A549 (cell line): ENCODE measurements around the gene GBX2. TPM values are rescaled to one million over a fixed set of nuclear protein-coding genes. Genes with fewer than 3 reads are reported as not detected.

ENCODE experiments used
- ATAC-seq, 2 experiments: fragments of 200-7000 bp in 1 of 2; fragments of >200 bp in 1 of 2; cut with Nextera tagmentation in 1 of 2; cut with Tn5 transposase in 1 of 2; 3 replicates each; pipeline versions ENCODE4 v1.8.0 to v1.9.1; 2018 to 2020; ENCODE audit warnings: mild to moderate bottlenecking in 1 of 2, moderate library complexity in 1 of 2
- CTCF ChIA-PET: fragments of 300-600 bp; sonication (Branson Sonifier 250); formaldehyde crosslinking; extraction: SDS; loops from one replicate; lab custom pipeline; 2021; ENCODE audit warnings: antibody characterized with exemption, inconsistent platforms; lab: Yijun Ruan, JAX
- POLR2A ChIA-PET: fragments of 350-600 bp; formaldehyde crosslinking; extraction: SDS; loops from one replicate; lab custom pipeline; 2021; ENCODE audit warnings: antibody characterized with exemption, inconsistent platforms; lab: Yijun Ruan, JAX
- DNase-seq, 2 experiments: peaks; one replicate each; pipeline versions ENCODE4 v3.0.0 to v3.0.0-alpha.2; 2011 to 2016; ENCODE audit warnings: low read depth in 1 of 2, low spot score in 1 of 2
- FAIRE-seq: peaks from 2 replicates; lab custom pipeline; 2011; peaks lifted over from hg19 to GRCh38; lab: Jason Lieb, UNC
- H3K27ac ChIP-seq, 2 experiments: fragments of >200 bp; sonication (Bioruptor Twin); formaldehyde crosslinking; 3 replicates each; pipeline ENCODE4 v1.5.1; 2016 to 2017
- H3K4me1 ChIP-seq: fragments of >200 bp; sonication (Bioruptor Twin); formaldehyde crosslinking; 3 replicates; pipeline ENCODE4 v1.6.1; 2016
- H3K4me2 ChIP-seq: fragments of >200 bp; sonication (Bioruptor Twin); formaldehyde crosslinking; 3 replicates; pipeline ENCODE4 v1.6.1; 2016
- H3K4me3 ChIP-seq: fragments of >200 bp; sonication (Bioruptor Twin); formaldehyde crosslinking; 3 replicates; pipeline ENCODE4 v1.5.1; 2016
- H3K9me3 ChIP-seq: fragments of >200 bp; sonication (Bioruptor Twin); formaldehyde crosslinking; 3 replicates; pipeline ENCODE4 v1.6.1; 2016
- CEBPB ChIP-seq, 2 experiments: fragments of >200 bp in 1 of 2; sonication (Bioruptor Twin) in 1 of 2; formaldehyde crosslinking in 1 of 2; IDR thresholded peaks; 2 replicates each; pipeline ENCODE4 v1.6.1; 2012 to 2016
- CHD2 ChIP-seq: fragments of 150-350 bp; IDR thresholded peaks from 2 replicates; pipeline ENCODE4 v1.6.1; 2014; ENCODE audit warnings: low read length; ENCODE audit not compliant: partially characterized antibody
- CHD4 ChIP-seq: fragments of 200-600 bp; sonication (generic); IDR thresholded peaks from 2 replicates; pipeline ENCODE4 v1.6.1; 2016; ENCODE audit warnings: antibody characterized with exemption, mild to moderate bottlenecking, borderline replicate concordance
- EHMT2 ChIP-seq: fragments of 200-600 bp; sonication (generic); IDR thresholded peaks from 2 replicates; pipeline ENCODE4 v1.6.1; 2016; ENCODE audit warnings: antibody characterized with exemption, low read depth, mild to moderate bottlenecking, moderate library complexity
- FOSB ChIP-seq: fragments of 250-450 bp; sonication (Bioruptor Pico); IDR thresholded peaks from 2 replicates; pipeline ENCODE4 v1.5.0; 2020; ENCODE audit warnings: mild to moderate bottlenecking, moderate library complexity
- HES2 ChIP-seq: fragments of >200 bp; sonication (Bioruptor Twin); formaldehyde crosslinking; IDR thresholded peaks from 2 replicates; pipeline ENCODE4 v1.6.1; 2016
- HOXB13 ChIP-seq: fragments of 250-450 bp; sonication (Bioruptor Pico); IDR thresholded peaks from 2 replicates; pipeline ENCODE4 v1.5.0; 2020; ENCODE audit warnings: low read depth, mild to moderate bottlenecking, moderate library complexity
- HOXB5 ChIP-seq: fragments of 250-450 bp; sonication (Bioruptor Pico); IDR thresholded peaks from 2 replicates; pipeline ENCODE4 v1.5.0; 2020; ENCODE audit warnings: mild to moderate bottlenecking, moderate library complexity
- POLR2AphosphoS2 ChIP-seq: conservative IDR thresholded peaks from 2 replicates; pipeline ENCODE4 v1.6.1; 2012; ENCODE audit warnings: low read length, improper control_type of control experiment, inconsistent platforms
- RARB ChIP-seq: fragments of 250-450 bp; sonication (Bioruptor Pico); IDR thresholded peaks from 2 replicates; pipeline ENCODE4 v1.8.0; 2021; ENCODE audit warnings: mild to moderate bottlenecking, moderate library complexity
- RFX5 ChIP-seq: fragments of 450-650 bp; IDR thresholded peaks from 2 replicates; pipeline ENCODE4 v1.7.1; 2014; ENCODE audit warnings: antibody characterized with exemption, mild to moderate bottlenecking, moderate library complexity
- TFCP2L1 ChIP-seq: fragments of 250-450 bp; sonication (Bioruptor Pico); IDR thresholded peaks from 2 replicates; pipeline ENCODE4 v1.5.0; 2021; ENCODE audit warnings: mild to moderate bottlenecking
- ZNF302 ChIP-seq: fragments of 250-450 bp; sonication (Bioruptor Pico); IDR thresholded peaks from 2 replicates; pipeline ENCODE4 v1.9.0; 2021; ENCODE audit warnings: inconsistent platforms, mild to moderate bottlenecking, moderate library complexity
- ZSCAN20 ChIP-seq: fragments of 250-450 bp; sonication (Bioruptor Pico); IDR thresholded peaks from 2 replicates; pipeline ENCODE4 v1.8.0; 2022; ENCODE audit warnings: mild to moderate bottlenecking, moderate library complexity
- WGBS: methylation state at CpG from one replicate; pipeline ENCODE4 v1.1.6; 2017; ENCODE audit errors: missing lambda C conversion rate; 5-methylcytosine and 5-hydroxymethylcytosine counted together
- polyA plus RNA-seq, 4 experiments: library from polyadenylated mRNA; depleted of rRNA in 3 of 4; stranded (reverse); fragments of >200 nt; fragmentation: RNase III in 1 of 4; extraction: RNeasy Plus Mini Kit Qiagen cat#74134 plus additional on column Dnase treatment in 1 of 4; gene quantifications; 2 replicates in 3 of 4; 3 replicates in 1 of 4; pipeline ENCODE4 v1.2.3, GENCODE V29; 2011 to 2017
- TF ChIP-seq, protein P1 (sequence below): fragments of >200 bp; sonication (Bioruptor Twin); formaldehyde crosslinking; IDR thresholded peaks from 3 replicates; pipeline ENCODE4 v1.5.1; 2016
- TF ChIP-seq, protein P2 (sequence below): IDR thresholded peaks from 2 replicates; pipeline ENCODE4 v1.6.1; 2012
- TF ChIP-seq, protein P3 (sequence below): fragments of 450-650 bp; IDR thresholded peaks from 2 replicates; pipeline ENCODE4 v1.6.1; 2014; ENCODE audit warnings: antibody characterized with exemption

The GBX2 gene
- polyA plus RNA-seq, 2 of the 4 experiments (the other 2 are of a cell fraction), result 1.2 to 1.9 TPM

DNA sequence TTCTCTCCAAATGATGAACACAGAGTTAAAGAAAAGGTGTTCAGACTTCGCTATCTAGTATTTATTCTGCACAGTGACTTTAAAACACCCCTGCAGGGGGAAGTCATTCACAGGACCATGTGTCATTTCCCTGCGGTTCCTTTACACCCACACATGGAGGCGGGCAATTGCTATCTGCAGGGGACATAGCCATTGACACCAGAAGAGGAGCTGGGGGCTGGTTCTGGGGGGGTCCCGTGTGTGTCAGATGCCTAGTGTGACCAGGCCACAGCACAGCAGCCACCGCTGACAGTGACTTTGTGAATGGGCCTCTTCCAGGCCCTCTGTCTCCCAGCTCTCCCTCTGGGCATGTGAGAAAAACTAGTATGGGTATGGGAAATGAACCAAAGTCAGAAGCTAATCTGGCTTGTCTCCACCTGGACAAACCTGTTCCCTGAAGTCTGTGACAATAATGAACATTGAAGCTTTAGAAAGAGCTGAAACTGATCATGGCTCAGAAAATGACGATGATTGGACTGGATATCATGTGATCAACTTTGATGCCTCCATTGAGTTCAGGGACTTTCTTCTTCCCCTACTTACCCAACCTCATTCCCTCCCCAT lies 7.5 kb upstream of the GBX2 start:
- no peak overlapping the region for H3K27ac ChIP-seq
- H3K9me3 ChIP-seq, result no peaks in the 10 kb centered on the region
- ATAC-seq (no peak), FAIRE-seq (no peak), DNase-seq (no peak)
- peaks cover 7% of the 10 kb centered on the region; the same call in 1 of the 3 replicates for H3K4me1 ChIP-seq
- WGBS, result 78% methylated on average over 6 of the region's 6 CpGs
- ChIA-PET CTCF (interaction anchor here (0.6 to 11.9 kb wide), 12 partner anchors 13 to 758 kb away, joined by 3 to 222 read pairs (median 5); no protein-coding TSS in a partner anchor), POLR2A (no interaction called here)
- no peak overlapping the region for H3K4me3 ChIP-seq
- TF ChIP-seq RARB (no peak), HOXB13 (CRISPR knock-in tag) (no peak), ZSCAN20 (CRISPR knock-in tag) (no peak), CHD4 (no peak), TFCP2L1 (CRISPR knock-in tag) (no peak), CEBPB (IDR thresholded peaks at IDR 0.05) (no peak), HES2 (no peak), ZNF302 (CRISPR knock-in tag) (no peak), HOXB5 (CRISPR knock-in tag) (no peak), FOSB (no peak), EHMT2 (no peak), POLR2AphosphoS2 (no peak)
- TF ChIP-seq, protein P1, sequence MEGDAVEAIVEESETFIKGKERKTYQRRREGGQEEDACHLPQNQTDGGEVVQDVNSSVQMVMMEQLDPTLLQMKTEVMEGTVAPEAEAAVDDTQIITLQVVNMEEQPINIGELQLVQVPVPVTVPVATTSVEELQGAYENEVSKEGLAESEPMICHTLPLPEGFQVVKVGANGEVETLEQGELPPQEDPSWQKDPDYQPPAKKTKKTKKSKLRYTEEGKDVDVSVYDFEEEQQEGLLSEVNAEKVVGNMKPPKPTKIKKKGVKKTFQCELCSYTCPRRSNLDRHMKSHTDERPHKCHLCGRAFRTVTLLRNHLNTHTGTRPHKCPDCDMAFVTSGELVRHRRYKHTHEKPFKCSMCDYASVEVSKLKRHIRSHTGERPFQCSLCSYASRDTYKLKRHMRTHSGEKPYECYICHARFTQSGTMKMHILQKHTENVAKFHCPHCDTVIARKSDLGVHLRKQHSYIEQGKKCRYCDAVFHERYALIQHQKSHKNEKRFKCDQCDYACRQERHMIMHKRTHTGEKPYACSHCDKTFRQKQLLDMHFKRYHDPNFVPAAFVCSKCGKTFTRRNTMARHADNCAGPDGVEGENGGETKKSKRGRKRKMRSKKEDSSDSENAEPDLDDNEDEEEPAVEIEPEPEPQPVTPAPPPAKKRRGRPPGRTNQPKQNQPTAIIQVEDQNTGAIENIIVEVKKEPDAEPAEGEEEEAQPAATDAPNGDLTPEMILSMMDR, result no peak
- TF ChIP-seq, protein P2, sequence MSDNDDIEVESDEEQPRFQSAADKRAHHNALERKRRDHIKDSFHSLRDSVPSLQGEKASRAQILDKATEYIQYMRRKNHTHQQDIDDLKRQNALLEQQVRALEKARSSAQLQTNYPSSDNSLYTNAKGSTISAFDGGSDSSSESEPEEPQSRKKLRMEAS, result no peak
- TF ChIP-seq, protein P3, sequence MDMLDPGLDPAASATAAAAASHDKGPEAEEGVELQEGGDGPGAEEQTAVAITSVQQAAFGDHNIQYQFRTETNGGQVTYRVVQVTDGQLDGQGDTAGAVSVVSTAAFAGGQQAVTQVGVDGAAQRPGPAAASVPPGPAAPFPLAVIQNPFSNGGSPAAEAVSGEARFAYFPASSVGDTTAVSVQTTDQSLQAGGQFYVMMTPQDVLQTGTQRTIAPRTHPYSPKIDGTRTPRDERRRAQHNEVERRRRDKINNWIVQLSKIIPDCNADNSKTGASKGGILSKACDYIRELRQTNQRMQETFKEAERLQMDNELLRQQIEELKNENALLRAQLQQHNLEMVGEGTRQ, result no peak
- H3K4me2 ChIP-seq, result no peak overlapping the region

- POLR2A ChIA-PET, result no interaction called here
- Histone ChIP-seq H3K4me3 (no peak overlapping the region), H3K9me3 (no peaks in the 10 kb centered on the region), H3K4me2 (no peak overlapping the region), H3K27ac (no peak overlapping the region), H3K4me1 (0 out of 3 replicates have a peak, but pooled peaks cover 3% of the 10 kb centered on the region)
- DNase-seq (no peak), ATAC-seq (no peak), FAIRE-seq (no peak)
- TF ChIP-seq RFX5 (no peak), CHD2 (no peak), ZNF302 (CRISPR knock-in tag) (no peak), CEBPB (IDR thresholded peaks at IDR 0.05) (no peak), TFCP2L1 (CRISPR knock-in tag) (no peak)
- TF ChIP-seq, protein P2, result no peak
- CTCF ChIA-PET, result interaction anchor here (11.9 kb wide), 1 partner anchor 395 kb away, joined by 222 read pairs; no protein-coding TSS in a partner anchor
- 79% methylated on average over 20 of the region's 23 CpGs for WGBS
Observed at GRCh38 chr2:236173729-236174607, 5.8 kb upstream of the GBX2 start.
